H1 (cell line): ENCODE data around the gene ZBTB4. TPM values are rescaled to one million over a fixed set of nuclear protein-coding genes. Genes with fewer than 3 reads are reported as not detected.

Experiments used
- BRCA1 ChIP-seq: IDR thresholded peaks from 2 replicates; pipeline ENCODE4 v1.6.1; 2012; ENCODE audit warnings: low read depth, low read length, improper control_type of control experiment
- CHD2 ChIP-seq: IDR thresholded peaks from 2 replicates; pipeline ENCODE4 v1.6.1; 2012; ENCODE audit warnings: low read length, improper control_type of control experiment
- CHD7 ChIP-seq: fragments of 300-600 bp; sonication (generic); IDR thresholded peaks from 2 replicates; pipeline ENCODE4 v1.7.1; 2012; ENCODE audit warnings: low read length, moderate library complexity, mild to moderate bottlenecking, inconsistent platforms; ENCODE audit not compliant: insufficient replicate concordance
- CREB1 ChIP-seq: IDR thresholded peaks from 2 replicates; pipeline ENCODE4 v1.6.1; 2012; ENCODE audit warnings: inconsistent platforms
- FOSL1 ChIP-seq: IDR thresholded peaks from 2 replicates; pipeline ENCODE4 v1.6.1; 2011; ENCODE audit warnings: mild to moderate bottlenecking, low read depth, low read length, moderate library complexity; ENCODE audit not compliant: insufficient read depth
- HDAC2 ChIP-seq, 2 experiments: fragments of 300-600 bp in 1 of 2; sonication (generic) in 1 of 2; IDR thresholded peaks; 2 replicates each; pipeline ENCODE4 v1.6.1; 2011 to 2012; ENCODE audit warnings: low read depth in 2 of 2, low read length in 2 of 2, mild to moderate bottlenecking in 2 of 2, moderate library complexity in 2 of 2, borderline replicate concordance in 1 of 2, inconsistent platforms in 1 of 2
- KDM1A ChIP-seq: fragments of 200-600, 300-600 bp; sonication (generic); IDR thresholded peaks from 2 replicates; pipeline ENCODE4 v1.7.1; 2016; ENCODE audit warnings: mild to moderate bottlenecking, low read length, borderline replicate concordance
- NANOG ChIP-seq: IDR thresholded peaks from 2 replicates; pipeline ENCODE4 v1.6.1; 2011; ENCODE audit warnings: low read length, low read depth, mild to moderate bottlenecking, inconsistent platforms; ENCODE audit not compliant: insufficient read depth, poor library complexity, severe bottlenecking
- PHF8 ChIP-seq: fragments of 200-600 bp; sonication (generic); conservative IDR thresholded peaks from 2 replicates; pipeline ENCODE4 v1.7.1; 2012; ENCODE audit warnings: low read depth, mild to moderate bottlenecking, inconsistent platforms, low read length, moderate library complexity
- POU5F1 ChIP-seq: IDR thresholded peaks from 2 replicates; pipeline ENCODE4 v1.6.1; 2011; ENCODE audit warnings: low read depth, mild to moderate bottlenecking, low read length, moderate library complexity
- RAD21 ChIP-seq, 2 experiments: IDR thresholded peaks in 1 of 2; conservative IDR thresholded peaks in 1 of 2; 2 replicates each; pipeline ENCODE4 v1.6.1; 2011; ENCODE audit warnings: low read depth in 2 of 2, low read length in 2 of 2, improper control_type of control experiment in 1 of 2, inconsistent platforms in 1 of 2, mild to moderate bottlenecking in 1 of 2, moderate library complexity in 1 of 2
- ZNF274 ChIP-seq: IDR thresholded peaks from 2 replicates; pipeline ENCODE4 v1.7.0; 2012; ENCODE audit warnings: low read length, borderline replicate concordance; ENCODE audit errors: extremely low read depth
- polyA plus RNA-seq, 7 experiments: library from polyadenylated mRNA; depleted of rRNA in 3 of 7; stranded (reverse) in 5 of 7; unstranded in 2 of 7; fragments of >200 nt in 5 of 7; fragments of 200-250 nt in 2 of 7; gene quantifications; 1 replicate in 5 of 7; 2 replicates in 1 of 7; 4 replicates in 1 of 7; pipeline versions ENCODE4 v1.2.1 to v1.2.3, GENCODE V29; 2011 to 2013; ENCODE audit warnings: missing spikeins in 2 of 7, mixed read lengths in 2 of 7
- total RNA-seq: library from RNA; stranded (reverse); fragmentation: NEBNext Ultra II Directional; extraction: Animal tissue kit (Norgen Biotek cat#: 25700); gene quantifications from 2 replicates; pipeline ENCODE4 v1.2.1, GENCODE V29; 2021

ZBTB4 gene
- total and polyA plus RNA-seq, 2 of the 8 experiments (the other 6 are each of a cell fraction or from before 2014, with no cell fraction given) = 5.9 to 10.1 TPM

- TF ChIP-seq CHD7 (no peak), PHF8 (no peak), CREB1 (no peak), RAD21 (IDR thresholded peaks at IDR 0.05 in 1 of 2, conservative IDR thresholded peaks at IDR 0.05 in 1 of 2; ENCODE audit: low read depth in 2 of 2, low read length in 2 of 2) (no peak), FOSL1 (no peak), BRCA1 (no peak), CHD2 (no peak), KDM1A (no peak), HDAC2 (IDR thresholded peaks at IDR 0.05; ENCODE audit: borderline replicate concordance in 1 of 2, low read depth in 2 of 2, low read length in 2 of 2) (no peak), POU5F1 (no peak), NANOG (no peak), ZNF274 (no peak)
Measured at GRCh38 chr17:7476494-7476893, 2.9 kb downstream of the ZBTB4 start (continued).
